Measurements from ENCODE around the gene FLT3.
A peak's percentile ranks its signal among the peaks of the same experiment; 100 is the strongest.

FLT3 gene

DNA sequence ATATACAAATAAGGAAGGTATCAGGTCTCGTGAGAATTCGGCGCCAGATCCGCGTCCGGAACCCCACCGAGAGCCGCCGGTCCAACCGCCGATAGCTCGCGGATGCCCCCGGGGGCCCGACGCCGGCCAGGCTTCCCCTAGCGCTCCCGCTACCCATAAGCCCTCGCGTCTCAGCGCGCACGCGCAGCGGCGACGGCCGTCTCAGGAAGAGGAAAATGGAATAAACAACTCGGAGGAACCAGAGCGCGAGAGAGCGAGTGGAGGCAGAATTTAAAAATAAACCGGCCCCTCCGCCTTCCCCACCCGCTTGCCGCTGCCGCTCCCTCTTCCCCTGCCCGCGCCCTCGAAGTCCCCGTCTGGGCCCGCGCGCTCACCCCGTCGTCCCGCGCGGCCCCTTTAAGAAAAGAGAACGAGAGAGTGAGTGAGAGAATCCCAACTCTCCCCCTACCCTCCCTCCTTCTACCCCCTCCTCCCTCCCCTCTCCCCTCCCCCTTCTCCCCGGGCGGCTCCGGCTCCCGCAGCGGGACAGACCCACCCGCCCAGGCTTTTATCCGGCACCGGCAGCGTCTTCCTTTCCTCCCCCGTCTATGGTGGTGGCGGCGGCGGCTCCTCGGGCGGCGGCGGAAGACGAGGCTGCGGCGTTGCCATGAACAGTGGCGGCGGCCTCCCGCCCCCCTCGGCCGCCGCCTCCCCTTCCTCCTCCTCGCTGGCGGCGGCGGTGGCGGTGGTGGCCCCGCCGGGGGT, 37.8 kb upstream of the FLT3 start, which contains the start of gene PAN3 (continued):
- TF ChIP-seq, protein P1, sequence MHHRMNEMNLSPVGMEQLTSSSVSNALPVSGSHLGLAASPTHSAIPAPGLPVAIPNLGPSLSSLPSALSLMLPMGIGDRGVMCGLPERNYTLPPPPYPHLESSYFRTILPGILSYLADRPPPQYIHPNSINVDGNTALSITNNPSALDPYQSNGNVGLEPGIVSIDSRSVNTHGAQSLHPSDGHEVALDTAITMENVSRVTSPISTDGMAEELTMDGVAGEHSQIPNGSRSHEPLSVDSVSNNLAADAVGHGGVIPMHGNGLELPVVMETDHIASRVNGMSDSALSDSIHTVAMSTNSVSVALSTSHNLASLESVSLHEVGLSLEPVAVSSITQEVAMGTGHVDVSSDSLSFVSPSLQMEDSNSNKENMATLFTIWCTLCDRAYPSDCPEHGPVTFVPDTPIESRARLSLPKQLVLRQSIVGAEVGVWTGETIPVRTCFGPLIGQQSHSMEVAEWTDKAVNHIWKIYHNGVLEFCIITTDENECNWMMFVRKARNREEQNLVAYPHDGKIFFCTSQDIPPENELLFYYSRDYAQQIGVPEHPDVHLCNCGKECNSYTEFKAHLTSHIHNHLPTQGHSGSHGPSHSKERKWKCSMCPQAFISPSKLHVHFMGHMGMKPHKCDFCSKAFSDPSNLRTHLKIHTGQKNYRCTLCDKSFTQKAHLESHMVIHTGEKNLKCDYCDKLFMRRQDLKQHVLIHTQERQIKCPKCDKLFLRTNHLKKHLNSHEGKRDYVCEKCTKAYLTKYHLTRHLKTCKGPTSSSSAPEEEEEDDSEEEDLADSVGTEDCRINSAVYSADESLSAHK (tag by site-specific recombination; IDR thresholded peaks at IDR 0.05) = no peak
- TF ChIP-seq ZNF549 (tag by site-specific recombination; IDR thresholded peaks at IDR 0.05) (no peak), SALL2 (tag by site-specific recombination; IDR thresholded peaks at IDR 0.05; ENCODE audit: borderline replicate concordance) (no peak), ZNF707 (tag by site-specific recombination; IDR thresholded peaks at IDR 0.05) (no peak), ZBTB7A (tag by site-specific recombination; IDR thresholded peaks at IDR 0.05; ENCODE audit: low read depth) (no peak), ZNF302 (tag by site-specific recombination; IDR thresholded peaks at IDR 0.05; ENCODE audit: low read depth) (no peak), ZNF654 (tag by site-specific recombination; IDR thresholded peaks at IDR 0.05; ENCODE audit: low read depth) (no peak), GLI2 (tag by site-specific recombination; IDR thresholded peaks at IDR 0.05; ENCODE audit: borderline replicate concordance, low read depth) (no peak), MEIS1 (CRISPR knock-in tag; IDR thresholded peaks at IDR 0.05; ENCODE audit: borderline replicate concordance) (no peak), ZNF274 (IDR thresholded peaks at IDR 0.05; ENCODE audit: low read length) (no peak), ZNF274 (tag by site-specific recombination; IDR thresholded peaks at IDR 0.05; ENCODE audit: borderline replicate concordance) (no peak), ZNF776 (tag by site-specific recombination; IDR thresholded peaks at IDR 0.05; ENCODE audit: borderline replicate concordance) (no peak), ZNF138 (tag by site-specific recombination; IDR thresholded peaks at IDR 0.05; ENCODE audit: borderline replicate concordance) (no peak), ZNF701 (tag by site-specific recombination; IDR thresholded peaks at IDR 0.05) (no peak), SP2 (tag by site-specific recombination; IDR thresholded peaks at IDR 0.05) (peak; percentile 49), GLIS1 (tag by site-specific recombination; IDR thresholded peaks at IDR 0.05) (peak; percentile 34; the same call in 1 of the 2 replicates), GLIS2 (tag by site-specific recombination; IDR thresholded peaks at IDR 0.05) (peak; percentile 54), OVOL3 (tag by site-specific recombination; IDR thresholded peaks at IDR 0.05) (no peak), KLF1 (tag by site-specific recombination; IDR thresholded peaks at IDR 0.05) (no peak), ZFP3 (tag by site-specific recombination; IDR thresholded peaks at IDR 0.05; ENCODE audit: low read depth) (no peak), ZNF561 (tag by site-specific recombination; IDR thresholded peaks at IDR 0.05; ENCODE audit: borderline replicate concordance) (no peak), ZNF626 (tag by site-specific recombination; IDR thresholded peaks at IDR 0.05) (no peak), ZNF600 (tag by site-specific recombination; IDR thresholded peaks at IDR 0.05) (no peak), HOXC10 (CRISPR knock-in tag; IDR thresholded peaks at IDR 0.05) (no peak)
- TF ChIP-seq, protein P2, sequence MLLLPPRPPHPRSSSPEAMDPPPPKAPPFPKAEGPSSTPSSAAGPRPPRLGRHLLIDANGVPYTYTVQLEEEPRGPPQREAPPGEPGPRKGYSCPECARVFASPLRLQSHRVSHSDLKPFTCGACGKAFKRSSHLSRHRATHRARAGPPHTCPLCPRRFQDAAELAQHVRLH (tag by site-specific recombination; IDR thresholded peaks at IDR 0.05) = no peak
- TF ChIP-seq, protein P3, sequence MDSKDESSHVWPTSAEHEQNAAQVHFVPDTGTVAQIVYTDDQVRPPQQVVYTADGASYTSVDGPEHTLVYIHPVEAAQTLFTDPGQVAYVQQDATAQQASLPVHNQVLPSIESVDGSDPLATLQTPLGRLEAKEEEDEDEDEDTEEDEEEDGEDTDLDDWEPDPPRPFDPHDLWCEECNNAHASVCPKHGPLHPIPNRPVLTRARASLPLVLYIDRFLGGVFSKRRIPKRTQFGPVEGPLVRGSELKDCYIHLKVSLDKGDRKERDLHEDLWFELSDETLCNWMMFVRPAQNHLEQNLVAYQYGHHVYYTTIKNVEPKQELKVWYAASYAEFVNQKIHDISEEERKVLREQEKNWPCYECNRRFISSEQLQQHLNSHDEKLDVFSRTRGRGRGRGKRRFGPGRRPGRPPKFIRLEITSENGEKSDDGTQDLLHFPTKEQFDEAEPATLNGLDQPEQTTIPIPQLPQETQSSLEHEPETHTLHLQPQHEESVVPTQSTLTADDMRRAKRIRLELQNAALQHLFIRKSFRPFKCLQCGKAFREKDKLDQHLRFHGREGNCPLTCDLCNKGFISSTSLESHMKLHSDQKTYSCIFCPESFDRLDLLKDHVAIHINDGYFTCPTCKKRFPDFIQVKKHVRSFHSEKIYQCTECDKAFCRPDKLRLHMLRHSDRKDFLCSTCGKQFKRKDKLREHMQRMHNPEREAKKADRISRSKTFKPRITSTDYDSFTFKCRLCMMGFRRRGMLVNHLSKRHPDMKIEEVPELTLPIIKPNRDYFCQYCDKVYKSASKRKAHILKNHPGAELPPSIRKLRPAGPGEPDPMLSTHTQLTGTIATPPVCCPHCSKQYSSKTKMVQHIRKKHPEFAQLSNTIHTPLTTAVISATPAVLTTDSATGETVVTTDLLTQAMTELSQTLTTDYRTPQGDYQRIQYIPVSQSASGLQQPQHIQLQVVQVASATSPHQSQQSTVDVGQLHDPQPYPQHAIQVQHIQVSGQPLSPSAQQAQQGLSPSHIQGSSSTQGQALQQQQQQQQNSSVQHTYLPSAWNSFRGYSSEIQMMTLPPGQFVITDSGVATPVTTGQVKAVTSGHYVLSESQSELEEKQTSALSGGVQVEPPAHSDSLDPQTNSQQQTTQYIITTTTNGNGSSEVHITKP (tag by site-specific recombination; IDR thresholded peaks at IDR 0.05) = peak; percentile 41; the same call in 1 of the 2 replicates
- TF ChIP-seq, protein P4, sequence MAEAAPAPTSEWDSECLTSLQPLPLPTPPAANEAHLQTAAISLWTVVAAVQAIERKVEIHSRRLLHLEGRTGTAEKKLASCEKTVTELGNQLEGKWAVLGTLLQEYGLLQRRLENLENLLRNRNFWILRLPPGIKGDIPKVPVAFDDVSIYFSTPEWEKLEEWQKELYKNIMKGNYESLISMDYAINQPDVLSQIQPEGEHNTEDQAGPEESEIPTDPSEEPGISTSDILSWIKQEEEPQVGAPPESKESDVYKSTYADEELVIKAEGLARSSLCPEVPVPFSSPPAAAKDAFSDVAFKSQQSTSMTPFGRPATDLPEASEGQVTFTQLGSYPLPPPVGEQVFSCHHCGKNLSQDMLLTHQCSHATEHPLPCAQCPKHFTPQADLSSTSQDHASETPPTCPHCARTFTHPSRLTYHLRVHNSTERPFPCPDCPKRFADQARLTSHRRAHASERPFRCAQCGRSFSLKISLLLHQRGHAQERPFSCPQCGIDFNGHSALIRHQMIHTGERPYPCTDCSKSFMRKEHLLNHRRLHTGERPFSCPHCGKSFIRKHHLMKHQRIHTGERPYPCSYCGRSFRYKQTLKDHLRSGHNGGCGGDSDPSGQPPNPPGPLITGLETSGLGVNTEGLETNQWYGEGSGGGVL (tag by site-specific recombination; IDR thresholded peaks at IDR 0.05) = peak; percentile 93
- TF ChIP-seq, protein P5, sequence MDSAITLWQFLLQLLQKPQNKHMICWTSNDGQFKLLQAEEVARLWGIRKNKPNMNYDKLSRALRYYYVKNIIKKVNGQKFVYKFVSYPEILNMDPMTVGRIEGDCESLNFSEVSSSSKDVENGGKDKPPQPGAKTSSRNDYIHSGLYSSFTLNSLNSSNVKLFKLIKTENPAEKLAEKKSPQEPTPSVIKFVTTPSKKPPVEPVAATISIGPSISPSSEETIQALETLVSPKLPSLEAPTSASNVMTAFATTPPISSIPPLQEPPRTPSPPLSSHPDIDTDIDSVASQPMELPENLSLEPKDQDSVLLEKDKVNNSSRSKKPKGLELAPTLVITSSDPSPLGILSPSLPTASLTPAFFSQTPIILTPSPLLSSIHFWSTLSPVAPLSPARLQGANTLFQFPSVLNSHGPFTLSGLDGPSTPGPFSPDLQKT (IDR thresholded peaks at IDR 0.05; ENCODE audit: borderline replicate concordance, low read depth, low read length) = no peak
- TF ChIP-seq, protein P6, sequence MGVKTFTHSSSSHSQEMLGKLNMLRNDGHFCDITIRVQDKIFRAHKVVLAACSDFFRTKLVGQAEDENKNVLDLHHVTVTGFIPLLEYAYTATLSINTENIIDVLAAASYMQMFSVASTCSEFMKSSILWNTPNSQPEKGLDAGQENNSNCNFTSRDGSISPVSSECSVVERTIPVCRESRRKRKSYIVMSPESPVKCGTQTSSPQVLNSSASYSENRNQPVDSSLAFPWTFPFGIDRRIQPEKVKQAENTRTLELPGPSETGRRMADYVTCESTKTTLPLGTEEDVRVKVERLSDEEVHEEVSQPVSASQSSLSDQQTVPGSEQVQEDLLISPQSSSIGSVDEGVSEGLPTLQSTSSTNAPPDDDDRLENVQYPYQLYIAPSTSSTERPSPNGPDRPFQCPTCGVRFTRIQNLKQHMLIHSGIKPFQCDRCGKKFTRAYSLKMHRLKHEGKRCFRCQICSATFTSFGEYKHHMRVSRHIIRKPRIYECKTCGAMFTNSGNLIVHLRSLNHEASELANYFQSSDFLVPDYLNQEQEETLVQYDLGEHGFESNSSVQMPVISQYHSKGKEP (tag by site-specific recombination; IDR thresholded peaks at IDR 0.05) = no peak
